ENCODE measurements around the gene WDPCP. TPM values are rescaled to one million over a fixed set of nuclear protein-coding genes. Genes with fewer than 3 reads are reported as not detected.

Gene WDPCP
- total and polyA plus RNA-seq, 2 donors (not counting 1 experiment from before 2014, with no cell fraction given), result 5.6 to 22.8 TPM

DNA sequence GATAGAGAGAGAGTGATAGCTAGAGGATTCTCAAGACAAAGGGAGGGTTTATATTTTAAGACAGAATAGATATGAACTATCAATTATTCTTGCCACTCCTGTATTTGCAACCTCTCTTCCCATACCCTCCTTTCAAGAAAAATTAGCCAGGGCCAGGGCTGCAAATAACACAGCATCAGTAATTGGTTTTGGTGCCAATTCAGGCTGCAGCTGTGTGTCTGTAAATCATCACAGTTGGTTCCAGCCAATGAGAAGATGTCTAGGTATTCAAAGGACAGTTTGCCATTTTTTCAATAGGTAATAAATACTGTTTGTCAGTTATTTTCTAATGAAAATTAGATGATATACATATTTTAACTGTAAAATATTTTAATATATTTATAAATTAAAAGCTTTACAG, 73.5 kb downstream of the WDPCP start:
- no peak overlapping the region for H3K4me3 Mint-ChIP-seq
- H3K4me1 Mint-ChIP-seq, result peaks cover 2% of the 10 kb centered on the region
- Histone ChIP-seq H2AFZ (ENCODE audit: insufficient read depth, low read depth, low read length, poor library complexity, severe bottlenecking) (no peak overlapping the region), H3K79me2 (ENCODE audit: control insufficient read depth, insufficient read depth, low read length) (peaks cover 28% of the 10 kb centered on the region), H3K4me2 (replicated peaks; ENCODE audit: low read depth, low read length, poor library complexity, severe bottlenecking) (no peak overlapping the region), H4K20me1 (ENCODE audit: control insufficient read depth, insufficient read depth, low read length, poor library complexity, severe bottlenecking) (no peaks in the 10 kb centered on the region), H3K4me1 (ENCODE audit: control insufficient read depth in 2 of 2, insufficient read depth in 2 of 2, low read length in 2 of 2) (no peaks in the 10 kb centered on the region), H3K27ac (ENCODE audit: low read length in 2 of 2) (no peak overlapping the region), H3K9ac (ENCODE audit: low read length) (no peak overlapping the region), H3K36me3 (replicated peaks in 1 of 2; ENCODE audit: control extremely low read depth in 1 of 2, control insufficient read depth in 1 of 2, extremely low read depth in 1 of 2, insufficient read depth in 2 of 2, low read length in 1 of 2) (no peaks in the 10 kb centered on the region), H3K4me3 (ENCODE audit: control extremely low read depth in 1 of 5, extremely low read depth in 1 of 5, insufficient read depth in 1 of 5, low read depth in 2 of 5, low read length in 4 of 5) (no peak overlapping the region), H3K27me3 (replicated peaks in 1 of 4; ENCODE audit: control extremely low read depth in 1 of 4, control insufficient read depth in 3 of 4, insufficient read depth in 4 of 4, low read length in 3 of 4) (no peaks in the 10 kb centered on the region), H3K9me3 (ENCODE audit: control extremely low read depth in 1 of 3, control insufficient read depth in 2 of 3, insufficient read depth in 1 of 3, low read length in 2 of 3) (peaks cover 2 to 17% (median 4%) of the 10 kb centered on the region in 3 donors)
- H3K27ac Mint-ChIP-seq, result no peak overlapping the region
- TF ChIP-seq CTCF (IDR thresholded peaks at IDR 0.05), result no peak
- no peak for TF ChIP-seq EZH2 (IDR thresholded peaks at IDR 0.05; ENCODE audit: borderline replicate concordance, insufficient read depth, low read depth, low read length, poor library complexity, severe bottlenecking)
- no peak for DNase-seq
- CTCF ChIA-PET, result no interaction called here
- ATAC-seq (ENCODE audit: low read depth), result no peak
- POLR2A ChIA-PET, result no interaction called here
- no peaks in the 10 kb centered on the region for H3K27me3 Mint-ChIP-seq
- peaks cover 9% of the 10 kb centered on the region for H3K9me3 Mint-ChIP-seq (ENCODE audit: insufficient read depth)
- intact Hi-C loops (cut with micrococcal nuclease), result no loop called here

- no peak overlapping the region for H3K4me3 Mint-ChIP-seq
- Histone ChIP-seq H3K4me2 (replicated peaks; ENCODE audit: low read depth, low read length, poor library complexity, severe bottlenecking) (no peak overlapping the region), H3K79me2 (ENCODE audit: control insufficient read depth, insufficient read depth, low read length) (peaks cover 23% of the 10 kb centered on the region), H3K4me3 (ENCODE audit: control extremely low read depth in 1 of 5, extremely low read depth in 1 of 5, insufficient read depth in 1 of 5, low read depth in 2 of 5, low read length in 4 of 5) (no peak overlapping the region), H3K4me1 (ENCODE audit: control insufficient read depth in 2 of 2, insufficient read depth in 2 of 2, low read length in 2 of 2) (no peaks in the 10 kb centered on the region), H3K36me3 (replicated peaks in 1 of 2; ENCODE audit: control extremely low read depth in 1 of 2, control insufficient read depth in 1 of 2, extremely low read depth in 1 of 2, insufficient read depth in 2 of 2, low read length in 1 of 2) (no peaks in the 10 kb centered on the region), H2AFZ (ENCODE audit: insufficient read depth, low read depth, low read length, poor library complexity, severe bottlenecking) (no peak overlapping the region), H3K9me3 (ENCODE audit: control extremely low read depth in 1 of 3, control insufficient read depth in 2 of 3, insufficient read depth in 1 of 3, low read length in 2 of 3) (peaks cover under 1 to 14% (median 2%) of the 10 kb centered on the region in 3 donors), H3K9ac (ENCODE audit: low read length) (no peak overlapping the region), H3K27ac (ENCODE audit: low read length in 2 of 2) (no peak overlapping the region), H3K27me3 (replicated peaks in 1 of 4; ENCODE audit: control extremely low read depth in 1 of 4, control insufficient read depth in 3 of 4, insufficient read depth in 4 of 4, low read length in 3 of 4) (no peaks in the 10 kb centered on the region), H4K20me1 (ENCODE audit: control insufficient read depth, insufficient read depth, low read length, poor library complexity, severe bottlenecking) (no peaks in the 10 kb centered on the region)
- no peak overlapping the region for H3K27ac Mint-ChIP-seq
- DNase-seq (no peak), ATAC-seq (ENCODE audit: low read depth) (no peak)
- POLR2A ChIA-PET, result no interaction called here
- intact Hi-C loops (cut with micrococcal nuclease), result no loop called here
- H3K27me3 Mint-ChIP-seq, result no peaks in the 10 kb centered on the region
- no CpG with 5 or more reads among the region's 2 CpGs for WGBS (ENCODE audit: insufficient coverage)
- peaks cover 2% of the 10 kb centered on the region for H3K4me1 Mint-ChIP-seq
- CTCF ChIA-PET, result no interaction called here
- TF ChIP-seq CTCF (IDR thresholded peaks at IDR 0.05) (no peak), EZH2 (IDR thresholded peaks at IDR 0.05; ENCODE audit: borderline replicate concordance, insufficient read depth, low read depth, low read length, poor library complexity, severe bottlenecking) (no peak)
- peaks cover 12% of the 10 kb centered on the region for H3K9me3 Mint-ChIP-seq (ENCODE audit: insufficient read depth)
Observed at GRCh38 chr2:63514237-63514716, 74.0 kb downstream of the WDPCP start.

All from B cell (primary cell).